Vagina (tissue), 2 donors: ENCODE measurements around the gene RBL1. TPM values are rescaled to one million over a fixed set of nuclear protein-coding genes. Genes with fewer than 3 reads are reported as not detected.

Experiments used
- DNase-seq, 2 donors: peaks; one replicate each; pipeline ENCODE4 v3.0.0-alpha.2; 2017; ENCODE audit errors: extremely low spot score in 2 of 2
- H3K27ac ChIP-seq: fragments of 200-600 bp; sonication (generic); one replicate; pipeline ENCODE4 v1.5.1; 2019
- H3K27me3 ChIP-seq: fragments of 200-600 bp; sonication (generic); one replicate; pipeline ENCODE4 v1.5.1; 2019
- H3K36me3 ChIP-seq, 2 donors: fragments of 200-600 bp; sonication (generic); one replicate each; pipeline ENCODE4 v1.5.1; 2017 to 2019
- H3K4me1 ChIP-seq: fragments of 200-600 bp; sonication (generic); one replicate; pipeline ENCODE4 v1.5.1; 2019
- H3K4me3 ChIP-seq, 2 donors: fragments of 200-600 bp; sonication (generic); 1 replicate in 1 of 2; 2 replicates in 1 of 2; pipeline ENCODE4 v1.5.1; 2016 to 2019
- H3K9me3 ChIP-seq: fragments of 200-600 bp; sonication (generic); one replicate; pipeline ENCODE4 v1.5.1; 2019
- CTCF ChIP-seq, 3 experiments: fragments of 450-650 bp in 2 of 3; fragments of 200-600 bp in 1 of 3; sonication (generic) in 1 of 3; IDR thresholded peaks; one replicate each; pipeline ENCODE4 v1.5.1; 2017 to 2019; ENCODE audit warnings: antibody characterized with exemption in 3 of 3, mild to moderate bottlenecking in 2 of 3, moderate library complexity in 2 of 3
- POLR2A ChIP-seq, 2 donors: fragments of 450-650 bp; IDR thresholded peaks; one replicate each; pipeline ENCODE4 v1.6.1; 2017; ENCODE audit warnings: antibody characterized with exemption in 2 of 2, mild to moderate bottlenecking in 2 of 2, moderate library complexity in 2 of 2
- POLR2AphosphoS5 ChIP-seq, 2 donors: sonication (generic); formaldehyde crosslinking; IDR thresholded peaks; one replicate each; pipeline ENCODE4 v1.9.0; 2017; ENCODE audit warnings: antibody characterized with exemption in 2 of 2, mild to moderate bottlenecking in 2 of 2, low read depth in 1 of 2; ENCODE audit not compliant: insufficient read depth in 1 of 2
- intact Hi-C: fragments of 100-400 bp; cut with DNase I; formaldehyde crosslinking; loops from one replicate; pipeline ENCODE4 v1.15.1; 2023
- total RNA-seq: library from RNA; depleted of rRNA; stranded (reverse); fragments of >200 nt; gene quantifications from one replicate; pipeline ENCODE4 v1.2.3, GENCODE V29; 2016

The RBL1 gene
- total RNA-seq, 1 donor from 2014 or later: 15.0 TPM

DNA sequence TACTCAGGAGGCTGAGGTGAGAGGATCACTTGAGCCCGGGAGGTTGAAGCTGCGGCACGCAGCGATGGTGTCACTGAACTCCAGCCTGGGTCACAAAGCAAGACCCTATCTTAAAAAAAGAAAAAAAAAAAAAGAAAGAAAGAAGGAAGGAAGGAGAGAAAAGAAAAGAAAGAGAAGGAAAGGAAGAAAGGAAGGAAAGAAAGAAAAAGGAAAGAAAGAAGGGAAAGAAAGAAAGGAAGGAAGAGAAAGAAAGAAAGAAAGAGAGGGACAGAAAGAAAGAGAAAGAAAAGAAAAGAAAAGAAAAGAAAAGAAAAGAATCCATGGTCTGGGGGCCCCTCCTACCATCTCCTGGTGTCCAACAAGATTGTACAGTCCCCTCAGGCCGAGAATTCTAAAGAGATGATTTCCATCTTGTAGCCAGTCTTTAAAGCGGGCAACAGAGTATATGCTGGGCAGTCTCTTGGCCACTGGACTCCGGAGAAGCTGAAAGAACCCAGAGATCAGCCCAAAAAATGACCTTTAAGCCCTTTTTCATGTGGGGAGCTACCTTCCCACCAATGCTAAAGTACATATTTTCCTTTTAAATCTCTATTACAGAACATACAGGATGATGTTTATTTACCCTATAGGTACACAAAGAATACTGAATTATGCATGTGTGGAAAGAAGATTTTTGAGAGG is 23.7 kb upstream of the RBL1 start:
- intact Hi-C loops: no loop called here
- no peaks in the 10 kb centered on the region for H3K27me3 ChIP-seq
- no peaks in the 10 kb centered on the region for H3K4me1 ChIP-seq
- H3K9me3 ChIP-seq: no peaks in the 10 kb centered on the region
- H3K27ac ChIP-seq: no peak overlapping the region
- TF ChIP-seq CTCF (IDR thresholded peaks at IDR 0.05): no peak
- no peak for TF ChIP-seq POLR2AphosphoS5 (IDR thresholded peaks at IDR 0.05; ENCODE audit: insufficient read depth in 1 of 2, low read depth in 1 of 2)
- no peak for TF ChIP-seq POLR2A (IDR thresholded peaks at IDR 0.05)
- H3K4me3 ChIP-seq: no peak overlapping the region
- no peak for DNase-seq
- H3K36me3 ChIP-seq: no peaks in the 10 kb centered on the region

DNA sequence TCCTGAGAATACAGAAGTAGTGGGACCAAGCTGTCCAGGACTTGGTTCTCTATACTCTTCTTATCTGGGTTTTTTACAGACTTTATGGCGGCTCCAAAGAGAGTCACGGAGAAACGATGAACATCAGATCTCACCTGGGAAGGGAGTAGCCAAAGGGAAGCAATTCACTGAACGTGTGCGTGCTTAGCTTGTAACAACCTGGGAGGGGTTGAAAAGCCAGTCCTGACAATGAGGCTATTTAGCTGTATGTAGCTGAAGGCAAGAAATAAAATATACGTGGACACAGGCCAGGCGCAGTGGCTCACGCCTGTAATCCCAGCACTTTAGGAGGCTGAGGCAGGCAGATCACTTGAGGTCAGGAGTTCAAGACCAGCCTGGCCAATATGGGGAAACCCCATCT is 18.2 kb upstream of the RBL1 start:
- intact Hi-C loops: no loop called here
- Histone ChIP-seq H3K36me3 (no peaks in the 10 kb centered on the region), H3K4me3 (no peak overlapping the region), H3K27ac (no peak overlapping the region), H3K4me1 (no peaks in the 10 kb centered on the region), H3K27me3 (no peaks in the 10 kb centered on the region), H3K9me3 (no peaks in the 10 kb centered on the region)
- no peak for DNase-seq
- TF ChIP-seq POLR2AphosphoS5 (IDR thresholded peaks at IDR 0.05; ENCODE audit: insufficient read depth in 1 of 2, low read depth in 1 of 2): no peak
- no peak for TF ChIP-seq CTCF (IDR thresholded peaks at IDR 0.05)
- TF ChIP-seq POLR2A (IDR thresholded peaks at IDR 0.05): no peak

DNA sequence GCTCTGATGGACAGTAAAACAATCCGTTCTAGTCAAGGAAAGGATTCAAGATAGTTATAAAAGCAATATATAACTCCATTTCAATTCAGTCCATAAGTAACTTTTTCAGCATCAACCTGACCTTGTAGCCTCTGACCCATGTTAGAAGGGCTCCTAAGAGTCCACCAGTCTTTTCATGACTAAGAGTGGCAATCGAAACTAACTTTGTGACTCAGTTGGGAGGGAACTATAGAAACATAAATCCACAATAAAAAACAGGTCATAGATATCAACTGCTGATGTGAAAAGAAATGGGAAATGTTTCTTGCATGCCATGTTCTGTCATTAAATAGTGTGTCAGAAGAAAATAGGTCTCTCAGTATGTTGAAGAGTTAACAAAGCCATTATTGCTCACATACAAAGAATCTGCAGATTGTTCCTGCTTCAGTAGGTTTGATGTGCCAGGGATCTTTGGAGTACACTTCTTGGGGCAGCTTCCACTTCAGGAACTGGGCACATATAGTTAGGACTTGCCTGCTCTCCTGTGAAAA is 16.2 kb upstream of the RBL1 start:
- H3K9me3 ChIP-seq: no peaks in the 10 kb centered on the region
- intact Hi-C loops: no loop called here

DNA sequence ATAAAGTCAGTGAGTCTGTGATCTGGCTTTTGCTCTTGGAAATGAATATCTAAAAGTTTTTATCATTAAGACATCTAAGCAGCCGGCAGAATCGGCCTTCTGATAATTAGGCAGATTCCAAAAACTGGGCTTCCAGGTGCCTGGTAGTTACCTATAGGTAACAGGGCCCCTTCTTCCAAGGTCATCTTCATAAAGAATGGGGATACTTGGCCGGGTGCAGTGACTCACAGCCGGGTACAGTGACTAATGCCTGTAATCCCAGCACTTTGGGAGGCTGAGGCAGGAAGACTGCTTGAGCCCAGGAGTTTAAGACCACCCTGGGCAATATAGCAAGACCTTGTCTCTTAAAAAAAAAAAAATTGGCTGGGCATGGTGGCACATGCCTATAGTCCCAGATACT is 12.9 kb upstream of the RBL1 start:
- TF ChIP-seq POLR2A (IDR thresholded peaks at IDR 0.05): no peak
- TF ChIP-seq POLR2AphosphoS5 (IDR thresholded peaks at IDR 0.05; ENCODE audit: insufficient read depth in 1 of 2, low read depth in 1 of 2): no peak
- no peak for TF ChIP-seq CTCF (IDR thresholded peaks at IDR 0.05)

More for the DNA sequence above, 16.2 kb upstream of the RBL1 start:
- Histone ChIP-seq H3K36me3 (no peaks in the 10 kb centered on the region), H3K27me3 (no peaks in the 10 kb centered on the region), H3K4me1 (no peaks in the 10 kb centered on the region), H3K27ac (no peak overlapping the region), H3K4me3 (no peak overlapping the region)
- no peak for DNase-seq
- TF ChIP-seq CTCF (IDR thresholded peaks at IDR 0.05) (no peak), POLR2AphosphoS5 (IDR thresholded peaks at IDR 0.05; ENCODE audit: insufficient read depth in 1 of 2, low read depth in 1 of 2) (no peak), POLR2A (IDR thresholded peaks at IDR 0.05) (no peak)

GRCh38 chr20:37102571-37102970 is 6.8 kb upstream of the RBL1 start:
- no peak overlapping the region for H3K4me3 ChIP-seq
- H3K36me3 ChIP-seq: no peaks in the 10 kb centered on the region
- no peak overlapping the region for H3K27ac ChIP-seq
- no peaks in the 10 kb centered on the region for H3K4me1 ChIP-seq
- TF ChIP-seq CTCF (IDR thresholded peaks at IDR 0.05) (no peak), POLR2AphosphoS5 (IDR thresholded peaks at IDR 0.05; ENCODE audit: insufficient read depth in 1 of 2, low read depth in 1 of 2) (no peak), POLR2A (IDR thresholded peaks at IDR 0.05) (no peak)
- intact Hi-C loops: no loop called here
- no peaks in the 10 kb centered on the region for H3K9me3 ChIP-seq
- H3K27me3 ChIP-seq: no peaks in the 10 kb centered on the region
- DNase-seq: no peak

More for the DNA sequence above, 12.9 kb upstream of the RBL1 start:
- no peaks in the 10 kb centered on the region for H3K4me1 ChIP-seq
- DNase-seq: no peak
- intact Hi-C loops: no loop called here
- H3K9me3 ChIP-seq: no peaks in the 10 kb centered on the region
- no peak overlapping the region for H3K27ac ChIP-seq
- H3K4me3 ChIP-seq: no peak overlapping the region
- H3K27me3 ChIP-seq: no peaks in the 10 kb centered on the region
- no peaks in the 10 kb centered on the region for H3K36me3 ChIP-seq
